Jurkat, Clone E6-1 (cell line): ENCODE measurements around the gene KCNF1.

Experiments
- DNase-seq: peaks from one replicate; pipeline ENCODE4 v3.0.0-alpha.2; 2011; ENCODE audit warnings: low read depth, low spot score
- H3K4me3 ChIP-seq: 2 replicates; pipeline ENCODE4 v1.5.1; 2011; ENCODE audit warnings: mild to moderate bottlenecking, low read length, control low read depth, moderate library complexity

Gene KCNF1

DNA sequence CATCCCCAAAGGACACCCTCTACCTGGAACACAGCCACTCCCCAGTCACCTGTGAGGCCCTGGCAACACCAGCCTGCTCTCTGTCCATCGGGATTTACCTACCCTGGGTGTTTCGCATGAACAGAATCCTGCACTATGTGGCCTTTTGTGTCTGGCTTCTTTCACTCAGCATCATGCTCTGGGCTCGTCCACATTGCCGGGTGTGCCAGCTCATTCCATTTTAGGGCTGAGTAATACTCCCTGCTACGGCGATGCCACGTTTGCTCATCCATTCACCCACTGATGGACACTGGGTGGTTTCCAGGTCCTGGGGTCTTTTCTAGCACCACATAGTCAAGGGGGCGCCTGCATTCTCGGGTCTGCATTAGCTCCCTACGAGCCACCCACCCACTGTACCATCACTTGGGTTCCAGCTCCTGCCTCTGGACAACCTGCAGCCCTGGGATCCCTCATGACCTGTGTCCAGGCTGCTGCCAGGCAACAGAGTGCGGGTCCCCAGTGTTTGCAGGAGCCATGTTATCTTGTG, 22.0 kb downstream of the KCNF1 start:
- no peak for DNase-seq
- H3K4me3 ChIP-seq = no peak overlapping the region

DNA sequence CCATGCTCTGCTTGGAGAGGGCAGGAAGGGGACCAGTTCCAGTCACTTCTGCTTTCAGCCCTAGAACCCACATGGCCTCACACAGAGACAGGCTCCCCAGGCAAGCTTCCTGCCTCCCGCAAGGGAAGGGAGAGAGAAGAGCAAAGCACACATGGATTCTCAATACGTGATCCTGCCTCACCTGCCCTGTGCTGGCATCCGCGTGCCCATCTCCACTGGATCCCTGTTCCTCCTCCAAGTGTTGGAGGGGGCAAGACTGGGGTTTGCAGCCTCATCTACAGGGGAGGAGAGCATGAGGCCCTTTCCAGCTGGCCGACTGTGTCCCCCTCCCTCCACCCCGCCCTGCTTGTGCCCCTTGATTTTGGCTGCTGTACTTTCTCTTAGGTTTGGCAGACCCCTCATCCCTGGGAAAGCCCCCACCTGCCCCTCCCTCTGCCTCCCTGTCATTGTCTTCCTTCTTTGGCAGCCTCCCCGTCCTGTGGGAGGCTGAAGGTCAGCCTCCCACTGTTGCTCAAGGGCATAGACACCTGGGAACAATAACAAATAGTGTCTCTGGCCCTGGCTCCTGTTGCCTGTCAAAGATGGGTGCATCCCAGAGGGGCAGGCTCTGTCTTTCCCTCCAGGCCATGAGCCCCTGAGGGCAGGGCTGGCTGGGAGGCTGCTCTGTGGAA, 22.7 kb downstream of the KCNF1 start:
- no peak overlapping the region for H3K4me3 ChIP-seq
- no peak for DNase-seq

DNA sequence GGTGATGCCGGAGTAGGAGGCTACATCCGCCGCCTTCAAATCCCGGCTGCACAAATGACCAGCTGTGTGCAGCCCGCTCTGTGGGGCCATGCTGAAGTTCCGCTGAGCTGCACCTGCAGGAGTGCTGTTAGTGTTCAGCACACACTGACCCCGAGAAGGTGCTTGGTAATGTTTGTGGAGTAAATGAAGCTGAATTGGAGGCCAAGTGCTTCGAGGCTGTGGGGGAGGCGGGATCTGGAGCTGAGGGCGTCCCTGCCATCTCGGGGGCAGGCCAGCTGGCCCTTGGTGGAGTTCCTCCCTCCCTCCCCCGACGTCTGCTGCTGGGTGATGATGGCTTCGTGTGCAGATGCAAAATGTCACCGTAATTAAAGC, 23.2 kb downstream of the KCNF1 start:
- no peak for DNase-seq
- no peak overlapping the region for H3K4me3 ChIP-seq

DNA sequence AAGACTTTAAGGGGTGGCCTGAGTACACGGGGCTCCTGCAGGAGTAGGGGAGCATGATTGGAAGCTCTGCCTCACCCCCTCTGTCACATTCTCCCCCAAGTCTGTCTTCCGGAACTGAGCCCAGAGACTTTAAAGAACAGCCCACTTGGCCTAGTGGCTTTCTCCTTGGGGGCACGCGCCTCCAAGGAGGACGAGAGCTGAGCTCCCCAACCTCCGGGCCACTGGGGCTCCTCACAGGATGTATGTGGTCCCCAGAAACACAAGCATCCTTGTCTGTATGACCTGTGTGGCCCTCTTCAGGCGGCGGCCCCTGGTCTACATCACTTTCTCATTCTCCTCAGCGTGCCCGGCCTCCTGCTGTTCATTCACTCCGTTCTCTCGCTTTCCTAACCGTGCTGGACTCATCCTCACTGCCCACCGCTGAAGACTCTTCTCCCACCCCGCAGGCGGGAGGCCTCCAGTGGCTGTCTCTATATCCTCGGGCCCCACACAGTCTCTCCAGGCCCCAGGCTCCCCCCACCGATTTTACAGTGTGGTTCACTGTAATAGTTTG, 23.7 kb downstream of the KCNF1 start:
- H3K4me3 ChIP-seq = no peak overlapping the region
- no peak for DNase-seq

GRCh38 chr2:10935953-10936942, 24.5 kb downstream of the KCNF1 start:
- DNase-seq = no peak

DNA sequence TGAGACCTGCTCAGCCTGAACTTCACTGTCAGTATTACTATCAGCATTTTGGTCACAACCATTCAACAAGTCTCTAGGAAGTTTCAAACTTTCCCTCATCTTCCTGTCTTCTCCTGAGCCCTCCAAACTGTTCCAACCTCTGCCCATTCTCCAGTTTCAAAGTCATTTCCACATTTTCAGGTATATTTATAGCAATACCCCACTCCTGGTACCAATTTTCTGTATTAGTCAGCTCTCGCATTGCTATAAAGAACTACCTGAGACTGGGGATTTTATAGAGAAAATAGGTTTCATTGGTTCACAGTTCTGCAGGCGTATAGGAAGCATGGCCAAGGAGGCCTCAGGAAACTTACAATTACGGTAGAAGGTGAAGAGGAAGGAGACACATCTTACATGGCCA, 27.3 kb downstream of the KCNF1 start:
- no peak overlapping the region for H3K4me3 ChIP-seq
- DNase-seq = no peak

More at GRCh38 chr2:10935953-10936942, 24.5 kb downstream of the KCNF1 start:
- no peak overlapping the region for H3K4me3 ChIP-seq

DNA sequence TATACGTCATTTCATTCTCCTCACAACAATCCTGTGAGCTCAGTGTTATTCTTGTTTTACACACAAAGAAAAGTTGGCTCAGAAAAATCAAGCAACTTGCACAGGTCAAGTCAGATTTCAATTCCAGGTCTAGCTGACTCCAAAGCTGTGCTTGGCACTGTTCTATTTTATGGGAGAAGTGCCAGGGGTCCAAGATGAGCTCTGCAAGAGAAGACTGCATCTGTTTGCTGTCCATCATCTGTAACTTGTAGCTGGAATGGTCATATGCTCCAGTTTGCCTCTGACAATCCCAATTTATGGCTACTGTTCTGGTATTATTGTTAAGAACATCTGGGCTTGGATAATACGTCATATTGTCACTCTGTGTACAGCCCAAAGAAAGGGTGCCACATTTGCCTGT, 28.9 kb downstream of the KCNF1 start:
- no peak overlapping the region for H3K4me3 ChIP-seq

DNA sequence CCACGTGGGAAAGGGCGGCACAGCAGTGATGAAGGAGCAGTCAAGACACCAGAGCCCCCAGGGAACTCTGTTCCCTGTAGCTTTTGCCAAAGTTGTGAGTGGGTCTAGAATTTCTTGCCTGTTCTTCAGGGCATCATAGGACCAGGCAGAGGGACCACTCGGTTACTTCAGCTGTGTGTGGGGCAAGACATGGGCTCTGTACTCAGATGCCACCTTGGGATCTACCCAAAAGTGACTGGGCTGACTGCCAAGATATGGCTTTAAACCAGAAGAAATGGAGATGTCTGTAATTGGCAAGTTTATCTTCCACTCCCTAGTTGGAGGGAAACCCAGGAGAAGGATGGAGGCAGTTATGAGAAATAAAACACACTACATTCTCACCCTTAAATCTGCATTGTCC, 29.6 kb downstream of the KCNF1 start:
- H3K4me3 ChIP-seq = no peak overlapping the region
- DNase-seq = no peak

More for the DNA sequence above, 28.9 kb downstream of the KCNF1 start:
- DNase-seq = no peak

DNA sequence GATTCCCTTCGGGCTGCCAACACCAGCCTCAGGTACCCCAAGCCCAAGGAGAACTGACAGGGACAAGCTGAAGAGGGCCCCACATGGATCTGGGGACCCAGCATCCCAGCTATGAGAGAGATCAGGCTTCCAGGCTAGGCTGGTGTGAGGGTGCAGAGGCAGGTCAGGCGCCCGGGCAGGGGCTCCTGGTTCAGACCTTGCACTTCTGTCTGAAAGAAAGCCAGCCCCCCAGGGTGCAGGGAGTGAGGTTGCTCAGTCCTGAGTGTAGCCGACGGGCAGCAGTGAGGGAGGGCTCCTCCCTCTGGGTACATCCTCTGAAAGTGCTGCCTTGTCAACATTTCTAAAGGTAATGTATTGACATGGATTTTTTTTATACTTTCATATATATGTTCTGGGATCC, 33.1 kb downstream of the KCNF1 start:
- no peak overlapping the region for H3K4me3 ChIP-seq
- DNase-seq = no peak

DNA sequence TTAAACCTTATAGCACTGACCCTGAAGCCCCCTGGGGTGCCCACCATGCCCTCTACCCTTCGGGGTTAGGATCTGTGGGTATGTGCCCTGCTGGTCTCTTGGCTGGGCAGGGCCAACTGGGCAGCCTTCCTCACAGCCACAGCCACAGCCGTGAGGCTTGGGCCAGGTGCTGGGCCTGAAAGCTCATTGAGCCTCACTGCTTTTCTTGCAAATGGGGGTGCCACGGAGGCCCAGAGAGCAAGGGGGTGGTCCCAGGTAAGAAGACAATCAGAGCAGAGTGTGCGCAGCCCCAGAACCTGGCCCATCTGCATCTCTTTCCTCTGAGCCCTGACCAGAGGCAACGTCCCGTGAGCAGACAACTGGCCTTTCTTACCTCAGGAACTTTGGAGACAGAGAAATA, 34.7 kb downstream of the KCNF1 start:
- no peak overlapping the region for H3K4me3 ChIP-seq
- no peak for DNase-seq

DNA sequence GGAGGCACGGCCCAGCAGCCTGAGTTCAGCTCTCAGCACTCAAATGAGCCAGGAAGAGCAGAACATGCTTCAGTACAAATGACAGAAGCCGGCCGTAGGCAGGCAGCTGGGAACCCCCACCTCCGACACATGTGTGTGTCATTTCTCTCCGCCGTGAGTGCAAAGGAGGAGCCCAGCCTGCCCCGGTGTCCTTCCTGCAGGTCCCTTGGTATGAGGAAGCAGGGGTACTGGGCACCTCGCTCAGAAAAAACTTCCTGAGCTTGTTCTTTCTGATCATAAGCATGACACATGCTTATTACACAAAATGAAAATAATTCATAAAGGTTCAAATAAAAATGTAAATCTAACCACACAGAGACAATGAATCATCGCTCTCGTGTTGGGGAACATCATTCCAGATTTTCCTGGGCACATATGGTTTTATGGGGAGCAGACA, 35.3 kb downstream of the KCNF1 start:
- no peak overlapping the region for H3K4me3 ChIP-seq
- no peak for DNase-seq

GRCh38 chr2:10947446-10948187, 35.9 kb downstream of the KCNF1 start:
- no peak overlapping the region for H3K4me3 ChIP-seq
- DNase-seq = no peak

GRCh38 chr2:10948188-10948564, 36.4 kb downstream of the KCNF1 start:
- DNase-seq = no peak
- no peak overlapping the region for H3K4me3 ChIP-seq

DNA sequence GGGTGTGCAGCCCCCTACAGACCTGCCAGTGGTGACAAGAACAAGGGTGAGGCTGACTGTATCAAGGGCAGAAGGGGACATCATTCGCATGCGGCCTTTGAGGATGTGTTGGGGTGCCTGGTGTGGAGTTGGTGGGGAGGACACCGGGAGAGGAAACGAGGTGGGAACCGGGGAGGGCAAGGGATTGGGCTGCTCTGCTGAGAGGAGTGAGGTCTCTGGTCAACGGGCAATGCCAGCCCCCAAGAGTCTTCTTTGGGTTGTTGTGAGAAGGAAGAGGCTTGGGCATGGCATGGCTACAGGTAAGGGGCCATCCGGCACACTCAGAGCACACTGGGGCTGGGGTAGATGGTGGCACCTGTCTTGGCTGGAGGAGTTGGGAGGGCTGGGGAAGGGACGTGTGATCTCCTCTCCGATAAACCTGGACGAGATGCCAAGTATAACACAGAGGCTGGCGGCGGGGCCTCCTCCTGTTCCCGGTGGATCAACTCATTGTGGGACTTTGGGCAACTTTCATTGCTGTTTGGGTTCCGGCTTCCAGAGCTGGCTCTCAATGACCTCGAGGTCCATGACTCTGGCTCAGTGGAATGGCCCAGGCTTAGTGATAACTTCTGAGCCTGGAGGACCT, 37.0 kb downstream of the KCNF1 start:
- no peak overlapping the region for H3K4me3 ChIP-seq
- no peak for DNase-seq

GRCh38 chr2:10949835-10950234, 38.1 kb downstream of the KCNF1 start:
- H3K4me3 ChIP-seq = no peak overlapping the region
- no peak for DNase-seq

DNA sequence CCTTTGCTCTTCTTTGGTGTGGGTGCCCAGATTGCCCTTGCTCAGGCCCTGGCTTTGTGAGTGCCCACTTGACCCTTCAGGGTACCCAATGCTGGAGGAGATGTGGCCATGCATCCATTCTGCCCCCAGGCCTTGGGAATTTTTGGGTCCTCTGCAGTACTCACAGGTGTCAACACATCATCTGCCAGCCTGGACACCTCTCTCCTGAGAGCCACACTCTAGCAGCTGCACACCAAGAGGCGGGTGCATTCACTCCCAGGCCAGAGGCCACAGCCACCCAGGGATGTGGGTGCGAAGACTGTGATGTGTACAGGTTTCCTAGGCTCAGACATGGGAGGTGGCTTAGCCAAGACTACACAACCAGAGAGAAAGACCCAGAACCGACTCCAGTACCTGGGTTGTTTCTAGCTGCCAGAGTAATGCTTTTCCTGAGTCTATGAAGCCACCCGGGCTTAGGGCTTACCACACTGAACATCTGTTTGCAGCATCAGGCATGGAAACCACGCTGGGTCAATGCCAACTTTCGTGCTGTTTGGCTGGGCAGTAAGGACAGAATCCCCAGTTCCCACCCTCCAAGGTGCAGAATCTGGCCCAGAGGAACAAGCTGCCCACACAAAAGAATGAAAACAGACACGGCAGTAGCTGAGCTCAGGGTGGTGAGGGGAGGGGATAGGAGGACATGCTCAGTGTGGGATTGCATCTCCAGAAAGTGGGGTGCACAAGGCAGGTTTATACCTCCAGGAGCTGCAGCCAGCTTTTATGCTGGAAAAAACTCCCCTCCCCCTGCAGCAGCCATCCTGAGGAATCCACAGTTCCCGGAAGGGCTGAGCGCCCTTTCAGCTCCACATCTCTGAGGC, 40.1 kb downstream of the KCNF1 start:
- no peak for DNase-seq

GRCh38 chr2:10954416-10954815, 42.7 kb downstream of the KCNF1 start:
- no peak for DNase-seq
- no peak overlapping the region for H3K4me3 ChIP-seq

More for the DNA sequence above, 40.1 kb downstream of the KCNF1 start:
- no peak overlapping the region for H3K4me3 ChIP-seq
